Measurements from ENCODE around the gene SEMA4A.
"Not testable (repeated sequence)": the region's sequence is repeated elsewhere in the genome, so short reads cannot be mapped to it uniquely, and the experiment has no call there.

The SEMA4A gene

DNA sequence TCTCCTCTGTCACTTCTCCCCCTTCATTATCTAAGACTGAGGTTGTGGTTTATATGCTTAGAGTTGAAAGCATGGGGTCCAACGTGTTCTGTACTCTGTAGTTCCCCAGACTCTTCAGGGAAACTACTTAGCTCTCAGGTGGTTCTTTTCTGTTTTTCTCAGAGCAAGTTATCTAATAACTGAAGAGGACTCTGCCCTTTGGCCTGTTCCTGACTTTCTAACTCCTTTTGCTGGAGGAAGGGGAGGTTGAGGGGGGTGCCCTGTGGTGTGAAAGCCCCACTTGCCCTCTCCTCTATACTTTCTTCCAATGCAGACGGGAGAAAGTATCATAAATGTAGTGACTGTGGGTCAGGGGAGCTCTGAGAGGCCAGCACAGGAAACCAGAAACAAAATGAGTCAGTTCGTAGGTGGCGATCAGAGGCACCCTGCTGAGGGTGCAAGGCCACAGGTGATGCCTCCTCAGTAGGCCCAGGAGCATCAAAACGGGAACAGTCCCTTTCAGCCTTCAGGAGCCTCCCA, 45.5 kb downstream of the SEMA4A start:
- DNase-seq: no peak

DNA sequence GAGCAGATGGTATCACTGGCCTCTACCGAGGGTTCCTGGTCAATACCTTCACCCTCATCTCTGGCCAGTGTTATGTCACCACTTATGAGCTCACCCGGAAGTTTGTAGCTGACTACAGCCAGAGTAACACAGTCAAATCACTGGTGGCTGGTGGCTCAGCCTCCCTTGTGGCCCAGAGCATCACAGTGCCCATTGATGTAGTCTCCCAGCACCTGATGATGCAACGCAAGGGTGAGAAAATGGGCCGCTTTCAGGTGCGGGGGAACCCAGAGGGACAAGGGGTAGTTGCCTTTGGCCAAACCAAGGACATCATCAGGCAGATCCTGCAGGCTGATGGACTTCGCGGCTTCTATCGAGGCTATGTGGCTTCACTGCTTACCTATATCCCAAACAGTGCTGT, 46.7 kb downstream of the SEMA4A start:
- DNase-seq: no peak

DNA sequence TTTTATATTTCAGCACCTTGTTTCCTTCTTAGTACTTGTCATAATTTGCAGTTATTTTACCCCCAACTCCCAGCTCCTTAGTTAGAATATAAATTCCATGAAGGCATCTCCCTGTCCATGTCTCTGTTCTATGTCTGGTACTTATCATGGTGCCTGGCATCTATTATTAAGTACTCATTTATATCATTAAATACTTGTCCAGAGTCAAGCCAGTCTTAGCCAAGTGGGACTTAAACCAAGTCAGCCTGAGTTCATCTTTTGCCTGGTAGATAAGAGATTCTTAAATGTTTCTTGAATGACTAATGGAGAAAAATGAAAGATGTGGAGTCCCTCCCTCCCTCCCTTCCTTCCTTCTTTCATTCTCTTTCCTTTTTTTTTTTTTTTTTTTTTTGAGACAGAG, 49.9 kb downstream of the SEMA4A start:
- no peak for DNase-seq

DNA sequence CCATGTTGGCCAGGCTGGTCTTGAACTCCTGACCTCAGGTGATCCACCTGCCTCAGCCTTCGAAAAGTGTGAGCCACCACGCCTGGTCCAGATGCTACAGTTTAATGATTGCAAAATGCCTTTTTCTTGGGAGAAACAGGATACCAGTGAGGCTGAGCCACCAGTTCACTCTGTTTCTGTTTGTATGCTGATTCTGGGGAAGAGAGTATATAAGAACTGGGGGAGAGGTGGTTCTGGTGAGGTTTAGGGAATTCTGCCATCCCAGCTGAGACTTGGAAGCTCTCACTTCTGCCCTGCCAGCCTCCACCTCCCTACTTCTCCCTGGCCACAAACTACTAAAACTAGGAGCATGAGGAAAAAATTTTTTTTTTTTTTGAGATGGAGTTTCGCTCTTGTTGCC, 51.3 kb downstream of the SEMA4A start:
- no peak for DNase-seq

DNA sequence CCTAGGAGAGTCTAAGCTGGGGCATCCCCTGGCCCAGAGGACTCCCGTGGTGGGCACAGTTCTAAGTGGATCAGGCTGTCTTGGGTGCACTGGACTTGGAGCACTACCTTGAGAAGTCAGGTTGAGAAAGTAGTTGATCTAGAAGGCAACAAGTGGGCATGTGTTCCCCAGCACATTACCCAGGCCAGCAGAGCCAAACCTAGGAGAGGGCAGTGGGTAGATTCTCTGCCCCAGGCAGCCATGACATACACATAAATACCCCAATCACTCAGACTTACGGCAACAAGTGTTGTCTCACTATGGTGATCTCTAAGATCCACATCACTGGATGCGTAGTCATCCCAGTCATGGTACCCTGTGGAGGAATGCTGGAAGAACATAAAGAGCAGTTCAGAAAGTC, 57.9 kb downstream of the SEMA4A start:
- DNase-seq: no peak

DNA sequence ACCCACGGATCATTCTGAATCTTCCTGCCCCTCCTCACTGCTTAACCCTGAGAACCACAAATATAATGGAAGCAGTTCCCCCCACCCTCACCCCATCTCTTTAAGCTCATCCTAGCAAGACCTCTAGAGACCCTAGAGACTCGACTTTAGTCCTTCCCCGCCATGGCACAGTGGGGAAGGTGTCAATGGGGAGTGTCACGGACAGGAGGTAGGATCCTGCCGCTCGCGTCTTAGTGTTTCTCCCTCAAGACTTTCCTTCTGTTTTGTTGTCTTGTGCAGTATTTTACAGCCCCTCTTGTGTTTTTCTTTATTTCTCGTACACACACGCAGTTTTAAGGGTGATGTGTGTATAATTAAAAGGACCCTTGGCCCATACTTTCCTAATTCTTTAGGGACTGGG, 58.7 kb downstream of the SEMA4A start:
- no peak for DNase-seq

DNA sequence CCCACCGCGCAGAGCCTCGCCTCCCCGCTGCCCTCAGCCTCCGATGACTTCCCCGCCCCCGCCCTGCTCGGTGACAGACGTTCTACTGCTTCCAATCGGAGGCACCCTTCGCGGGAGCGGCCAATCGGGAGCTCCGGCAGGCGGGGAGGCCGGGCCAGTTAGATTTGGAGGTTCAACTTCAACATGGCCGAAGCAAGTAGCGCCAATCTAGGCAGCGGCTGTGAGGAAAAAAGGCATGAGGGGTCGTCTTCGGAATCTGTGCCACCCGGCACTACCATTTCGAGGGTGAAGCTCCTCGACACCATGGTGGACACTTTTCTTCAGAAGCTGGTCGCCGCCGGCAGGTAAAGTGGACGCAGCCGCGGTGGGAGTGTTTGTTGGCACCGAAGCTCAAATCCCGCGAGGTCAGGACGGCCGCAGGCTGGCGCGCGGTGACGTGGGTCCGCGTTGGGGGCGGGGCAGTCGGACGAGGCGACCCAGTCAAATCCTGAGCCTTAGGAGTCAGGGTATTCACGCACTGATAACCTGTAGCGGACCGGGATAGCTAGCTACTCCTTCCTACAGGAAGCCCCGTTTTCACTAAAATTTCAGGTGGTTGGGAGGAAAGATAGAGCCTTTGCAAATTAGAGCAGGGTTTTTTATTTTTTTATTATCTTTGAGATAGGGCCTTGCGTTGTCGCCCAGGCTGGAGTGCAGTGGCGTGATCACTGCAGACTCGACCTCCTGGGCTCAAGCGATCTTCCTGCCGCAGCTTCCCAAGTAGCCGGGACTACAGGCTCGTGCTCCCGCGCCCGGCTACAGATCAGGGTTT, 59.7 kb downstream of the SEMA4A start, which contains the start of gene PMF1:
TSS of gene PMF1 (plus strand) at position 175 of the 811 bp plus-strand sequence. CDS start at position 184, 9 bp downstream.
- peak; percentile 97 for DNase-seq

DNA sequence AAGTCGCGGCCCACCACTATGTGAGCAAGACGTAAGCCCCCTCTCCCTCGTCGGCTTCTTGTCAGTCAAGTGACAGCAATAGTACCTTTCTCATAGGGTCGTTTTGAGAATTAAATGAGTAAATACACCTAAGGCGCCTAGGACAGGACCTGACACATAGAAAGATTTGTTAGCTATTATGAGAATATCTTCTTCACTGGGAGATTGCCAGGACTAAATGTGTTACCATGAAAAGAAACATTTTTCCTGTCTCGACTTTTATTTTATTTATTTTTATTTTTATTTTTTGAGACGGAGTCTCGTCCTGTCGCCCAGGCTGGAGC, 60.2 kb downstream of the SEMA4A start:
- no peak for DNase-seq

DNA sequence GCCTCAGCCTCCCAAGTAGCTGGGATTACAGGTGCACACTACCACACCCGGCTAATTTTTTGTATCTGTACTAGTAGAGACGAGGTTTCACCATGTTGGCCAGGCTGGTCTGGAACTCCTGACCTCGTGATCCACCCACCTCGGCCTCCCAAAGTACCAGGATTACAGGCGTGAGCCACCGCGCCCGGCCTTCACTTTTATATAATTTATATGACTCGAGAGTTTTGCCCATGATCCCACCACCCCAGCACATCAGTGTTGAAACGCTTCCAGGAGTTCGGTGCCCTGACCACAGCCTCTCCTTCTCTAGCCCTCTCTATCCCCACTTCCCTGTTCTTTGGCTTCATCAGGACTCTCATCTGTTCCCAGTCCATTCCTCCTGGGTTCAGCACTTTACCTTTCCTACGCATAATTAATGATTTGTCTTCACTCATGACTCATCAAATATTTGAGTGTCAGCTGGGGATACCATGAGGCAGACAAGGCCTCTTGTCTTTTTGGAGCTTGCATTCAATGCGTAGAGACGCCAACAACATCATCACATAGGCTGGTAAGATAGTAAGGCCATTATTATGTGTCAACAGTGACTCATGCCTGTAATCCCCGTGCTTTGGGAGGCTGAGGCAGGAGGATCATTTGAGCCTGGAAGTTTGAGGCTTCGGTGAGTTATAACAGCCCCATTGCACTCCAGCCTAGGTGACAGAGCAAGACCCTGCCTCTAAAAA, 60.8 kb downstream of the SEMA4A start:
- no peak for DNase-seq

DNA sequence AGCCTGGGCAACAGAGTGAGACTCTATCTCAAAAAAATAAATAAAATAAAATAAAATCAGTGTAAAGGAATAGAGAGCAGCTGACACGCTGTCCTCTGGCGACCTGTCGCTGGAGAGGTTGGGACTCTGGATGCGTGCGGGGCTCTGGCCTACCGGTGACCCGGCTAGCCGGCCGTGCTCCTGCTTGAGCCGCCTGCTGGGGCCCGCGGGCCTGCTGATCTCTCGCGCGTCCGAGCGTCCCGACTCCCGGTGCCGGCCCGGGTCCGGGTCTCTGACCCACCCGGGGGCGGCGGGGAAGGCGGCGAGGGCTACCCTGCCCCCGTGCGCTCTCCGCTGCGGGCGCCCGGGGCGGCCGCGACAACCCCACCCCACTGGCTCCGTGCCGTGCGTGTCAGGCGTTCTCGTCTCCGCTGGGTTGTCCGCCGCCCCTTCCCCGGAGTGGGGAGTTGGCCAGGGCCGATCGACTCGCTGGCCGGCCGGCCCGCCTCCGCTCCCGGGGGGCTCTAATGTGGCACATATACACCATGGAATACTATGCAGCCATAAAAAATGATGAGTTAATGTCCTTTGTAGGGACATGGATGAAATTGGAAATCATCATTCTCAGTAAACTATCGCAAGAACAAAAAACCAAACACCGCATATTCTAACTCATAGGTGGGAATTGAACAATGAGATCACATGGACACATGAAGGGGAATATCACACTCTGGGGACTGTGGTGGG, 63.1 kb downstream of the SEMA4A start:
- DNase-seq: not testable (repeated sequence)

DNA sequence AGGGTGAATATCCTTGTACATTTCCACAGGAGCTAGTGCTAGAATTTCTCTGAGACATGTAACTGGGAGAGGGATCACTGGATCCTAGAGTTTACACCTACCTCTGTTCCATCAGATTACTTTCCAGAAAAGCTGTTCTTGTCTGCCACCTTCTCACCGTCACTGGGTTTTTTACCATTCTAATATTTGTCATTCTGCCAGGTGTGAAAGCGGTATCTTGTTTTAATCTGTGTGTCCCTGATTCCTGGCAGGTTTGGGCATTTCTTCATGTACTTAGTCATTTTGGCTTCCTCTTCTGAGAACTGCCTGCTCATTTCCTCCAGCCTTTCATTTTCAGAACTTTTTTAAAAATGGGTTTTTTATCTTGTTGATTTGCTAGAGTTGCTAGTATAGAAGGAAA, 64.5 kb downstream of the SEMA4A start:
- DNase-seq: peak; percentile 3

DNA sequence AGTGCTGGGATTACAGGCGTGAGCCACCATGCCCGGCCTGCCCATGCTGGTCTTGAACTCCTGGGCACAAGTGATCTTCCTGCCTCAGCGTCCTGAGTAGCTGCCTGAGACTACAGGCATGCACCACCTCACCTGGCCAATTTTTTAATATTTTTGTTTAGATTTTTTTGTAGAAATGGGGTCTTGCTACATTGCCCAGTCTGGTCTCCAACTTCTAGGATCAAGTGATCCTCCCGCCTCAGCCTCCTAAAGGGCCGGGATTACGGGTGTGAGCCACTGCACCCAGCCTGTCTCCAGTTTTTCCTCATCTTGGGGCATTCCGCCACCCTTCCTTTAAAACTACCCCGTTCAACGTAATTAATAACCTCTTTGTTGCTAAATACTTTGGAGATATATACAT, 66.8 kb downstream of the SEMA4A start:
- no peak for DNase-seq

DNA sequence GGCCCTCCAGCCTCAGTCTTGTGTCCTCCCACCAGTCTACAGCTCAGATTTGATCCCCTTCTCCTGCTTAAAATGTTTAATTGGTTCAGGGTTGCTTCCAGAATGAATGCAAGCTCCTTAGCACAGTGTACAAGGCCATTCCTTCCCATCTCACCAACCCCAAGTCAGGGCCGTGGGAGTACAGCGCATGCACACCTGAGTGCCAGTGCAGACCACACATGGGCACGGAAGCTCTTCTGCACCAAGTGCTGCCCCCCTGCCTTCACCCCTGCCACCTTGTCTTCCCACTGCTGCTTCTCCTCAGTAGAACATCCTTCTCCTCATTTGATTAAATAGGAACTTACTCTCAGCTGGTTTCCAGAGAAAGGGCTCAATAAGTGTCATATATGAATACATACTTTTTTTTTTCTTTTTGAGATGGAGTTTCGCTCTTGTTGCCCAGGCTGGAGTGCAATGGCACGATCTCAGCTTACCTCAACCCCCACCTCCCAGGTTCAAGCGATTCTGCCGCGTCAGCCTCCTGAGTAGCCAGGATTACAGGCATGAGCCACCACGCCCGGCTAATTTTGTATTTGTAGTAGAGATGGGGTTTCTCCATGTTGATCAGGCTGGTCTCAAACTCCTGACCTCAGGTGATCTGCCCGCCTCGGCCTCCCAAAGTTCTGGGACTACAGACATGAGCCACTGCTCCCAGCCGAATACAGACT, 68.8 kb downstream of the SEMA4A start:
- no peak for DNase-seq

DNA sequence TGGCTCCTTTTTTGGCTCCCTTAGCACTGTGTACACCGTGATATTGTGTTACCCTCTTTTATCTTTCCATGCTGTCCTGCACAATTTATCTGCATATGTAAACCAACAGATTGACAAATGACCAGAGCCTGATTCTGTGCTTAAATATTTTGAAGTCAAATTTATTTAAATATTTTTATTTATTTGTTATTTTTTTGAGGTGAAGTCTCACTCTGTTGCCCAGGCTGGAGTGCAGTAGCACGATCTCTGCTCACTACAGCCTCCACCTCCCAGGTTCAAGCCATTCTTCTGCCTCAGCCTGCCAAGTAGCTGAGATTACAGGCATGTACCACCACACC, 72.3 kb downstream of the SEMA4A start:
- no peak for DNase-seq

DNA sequence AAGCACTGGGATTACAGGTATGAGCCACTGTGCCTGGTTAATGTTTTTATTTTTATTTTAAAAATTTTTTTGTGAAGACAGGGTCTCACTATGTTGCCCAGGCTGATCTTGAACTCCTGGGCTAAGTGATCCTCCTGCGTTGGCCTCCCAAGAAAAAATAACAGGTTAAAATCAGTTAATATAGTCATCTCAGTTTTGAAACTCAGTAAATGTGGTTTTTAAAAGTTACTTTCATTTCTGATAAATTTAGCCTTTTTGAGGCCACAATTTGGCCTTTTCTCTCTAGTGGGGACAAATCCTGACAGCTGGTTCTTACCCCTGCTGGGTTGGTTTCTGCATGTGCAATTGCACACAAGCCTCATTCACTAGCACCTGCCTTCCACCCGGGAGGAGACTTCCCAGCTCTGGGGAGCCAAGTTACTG, 72.7 kb downstream of the SEMA4A start:
- no peak for DNase-seq

DNA sequence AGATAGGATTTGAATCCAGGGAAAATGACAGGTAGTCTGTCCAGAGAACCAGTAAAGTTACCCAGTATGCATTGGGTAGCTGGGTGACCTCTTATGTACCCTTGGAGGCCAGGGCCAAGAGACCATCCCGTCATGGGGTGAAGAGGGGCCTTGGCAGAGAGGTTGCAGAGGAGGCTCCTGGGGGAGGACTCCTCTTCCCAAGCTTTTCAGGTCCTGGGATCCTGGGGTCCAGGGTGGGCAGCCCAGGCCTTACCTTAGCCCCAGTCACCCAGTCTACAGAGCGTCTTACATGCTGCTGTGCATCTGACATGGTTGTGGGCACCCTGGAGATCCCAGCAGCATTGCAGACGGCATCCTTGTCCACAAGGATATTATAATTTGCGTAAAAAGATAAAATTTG, 73.4 kb downstream of the SEMA4A start:
- no peak for DNase-seq

All from NCI-H2171 treated with DMSO at 0.1 percent for 48 hours (cell line).